ENCODE measurements around the gene SKAP1.

The SKAP1 gene

DNA sequence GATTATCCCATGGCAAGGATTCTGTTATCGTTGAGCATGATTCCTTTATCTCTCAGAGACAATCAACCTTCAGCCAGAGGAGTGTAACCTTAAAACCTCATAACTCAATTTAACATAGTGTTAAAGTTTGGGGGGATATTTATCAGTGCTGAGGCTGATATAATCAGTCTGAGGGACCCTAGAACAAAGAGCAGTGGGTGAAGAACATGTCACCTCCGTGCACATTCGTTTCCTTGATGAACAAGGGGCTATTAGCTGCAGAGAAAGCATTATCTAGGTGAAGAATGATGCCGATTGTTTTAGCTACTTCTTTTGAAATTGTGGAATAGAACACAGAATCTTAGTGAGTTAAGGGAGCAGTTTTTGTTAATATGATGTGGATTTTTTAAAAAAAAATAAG, 99.1 kb downstream of the SKAP1 start:
- in situ Hi-C loops (cut with HindIII; ENCODE audit: low sequenced_read_pairs): no loop called here

DNA sequence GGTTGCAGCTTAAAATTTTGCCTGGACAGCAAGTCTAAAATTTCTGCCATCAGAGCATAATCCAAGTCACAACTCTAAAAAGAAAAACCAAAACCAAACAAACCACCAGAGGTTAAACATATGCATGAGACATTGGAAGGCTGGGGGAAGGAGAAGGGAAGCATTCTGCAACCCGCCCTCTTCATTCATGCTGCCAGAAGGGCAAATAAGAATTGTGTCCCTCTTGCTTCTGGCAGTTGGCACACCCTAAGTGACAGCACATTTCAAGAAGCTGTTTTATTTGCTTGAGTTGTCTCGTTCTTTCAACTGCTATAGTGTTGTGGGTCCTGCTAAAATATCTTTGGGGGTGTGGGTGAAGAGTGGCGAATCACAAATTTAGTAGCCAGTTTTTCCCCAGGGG, 99.6 kb downstream of the SKAP1 start:
- in situ Hi-C loops (cut with HindIII; ENCODE audit: low sequenced_read_pairs): no loop called here

DNA sequence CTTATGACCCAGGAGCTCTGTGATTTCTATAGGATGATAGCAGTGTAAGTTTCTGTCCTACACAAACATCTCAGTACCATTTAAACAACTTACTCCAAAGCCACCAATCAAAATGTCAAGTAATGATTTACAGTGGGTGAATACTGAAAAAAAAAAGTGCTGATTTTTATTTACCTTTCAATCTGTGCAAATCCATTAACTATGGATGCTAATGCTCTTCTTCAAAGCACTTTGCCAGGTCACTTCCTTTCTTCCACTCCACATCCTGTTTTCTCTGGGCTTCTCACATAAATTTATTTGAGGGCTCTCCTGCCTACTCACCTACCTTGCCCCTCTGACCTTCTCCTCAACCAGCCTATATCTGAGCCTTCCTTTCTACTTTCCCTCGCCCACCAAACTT, 101.6 kb downstream of the SKAP1 start:
- in situ Hi-C loops (cut with HindIII; ENCODE audit: low sequenced_read_pairs): no loop called here

DNA sequence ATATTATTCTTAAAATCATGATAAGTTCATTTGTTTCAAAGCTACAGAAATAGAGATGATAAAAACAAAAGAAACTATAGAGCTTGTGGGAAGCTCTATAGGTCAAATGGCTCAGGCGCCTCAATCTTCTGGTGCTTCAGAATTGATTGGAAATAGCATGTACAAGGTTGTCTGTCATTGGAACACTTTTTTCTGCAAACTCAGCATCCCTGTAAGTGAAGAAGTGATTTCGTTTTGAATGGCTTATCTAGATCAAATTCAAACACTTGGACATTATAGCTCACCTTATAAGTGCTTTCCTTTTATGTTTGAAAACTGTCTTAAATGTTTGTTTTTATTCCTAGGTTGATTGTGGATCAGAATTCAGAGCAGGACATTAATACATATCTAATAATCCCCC, 103.7 kb downstream of the SKAP1 start:
- in situ Hi-C loops (cut with HindIII; ENCODE audit: low sequenced_read_pairs): no loop called here

DNA sequence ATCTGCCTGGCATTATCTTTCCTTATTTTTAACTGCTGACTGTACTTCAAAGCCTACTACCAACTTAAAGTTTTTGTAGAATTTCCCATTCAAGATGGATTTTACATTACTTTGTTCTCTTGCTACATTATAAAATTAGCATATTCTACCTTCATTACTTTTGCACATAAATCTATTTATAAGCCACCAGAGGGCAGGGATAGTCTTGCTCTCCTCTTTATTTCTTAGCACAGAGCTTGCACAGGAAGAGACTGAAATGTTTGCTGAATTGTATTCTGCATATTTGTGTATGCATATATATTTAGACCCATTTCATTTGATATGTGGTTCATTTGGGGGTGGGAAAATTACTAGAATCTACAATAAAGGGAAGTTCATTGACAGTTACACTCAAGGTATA, 108.0 kb downstream of the SKAP1 start:
- in situ Hi-C loops (cut with HindIII; ENCODE audit: low sequenced_read_pairs): no loop called here

DNA sequence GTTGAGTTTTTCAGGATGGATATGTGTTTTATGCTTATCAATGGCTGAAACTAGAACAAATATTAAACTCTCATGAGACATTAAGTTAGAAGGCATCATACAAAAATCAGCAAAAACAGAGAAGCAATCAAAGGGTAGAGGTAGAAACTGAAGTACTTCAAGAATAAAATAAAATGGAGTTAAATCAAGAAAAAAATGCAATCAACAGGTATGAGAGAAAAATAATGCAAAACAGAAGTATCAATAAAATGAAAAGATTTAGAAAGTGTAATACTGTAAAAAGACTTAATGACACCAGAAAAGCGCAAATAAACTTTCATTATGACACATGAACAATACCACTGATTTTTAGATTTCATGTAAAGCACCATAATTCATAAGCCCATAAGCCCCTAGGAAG, 112.3 kb downstream of the SKAP1 start:
- in situ Hi-C loops (cut with HindIII; ENCODE audit: low sequenced_read_pairs): no loop called here

DNA sequence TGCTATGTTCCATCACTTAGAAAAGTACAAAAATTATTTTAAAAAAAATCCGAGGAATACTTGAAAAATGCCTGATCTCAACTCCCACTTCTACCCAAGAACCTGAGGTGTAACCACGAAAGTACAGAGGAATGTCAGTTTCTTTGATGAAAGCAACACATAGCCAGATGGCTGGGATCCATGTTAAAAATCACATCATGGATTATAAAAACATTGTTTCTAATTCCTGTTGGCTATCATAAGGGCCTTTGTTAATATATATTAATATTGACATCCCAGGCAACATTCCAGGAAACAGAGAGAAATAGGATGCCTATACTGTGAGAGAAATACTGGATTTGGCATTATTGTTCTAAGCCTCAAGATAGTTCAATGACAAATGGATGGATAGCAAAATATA, 115.3 kb downstream of the SKAP1 start:
- in situ Hi-C loops (cut with HindIII; ENCODE audit: low sequenced_read_pairs): no loop called here

DNA sequence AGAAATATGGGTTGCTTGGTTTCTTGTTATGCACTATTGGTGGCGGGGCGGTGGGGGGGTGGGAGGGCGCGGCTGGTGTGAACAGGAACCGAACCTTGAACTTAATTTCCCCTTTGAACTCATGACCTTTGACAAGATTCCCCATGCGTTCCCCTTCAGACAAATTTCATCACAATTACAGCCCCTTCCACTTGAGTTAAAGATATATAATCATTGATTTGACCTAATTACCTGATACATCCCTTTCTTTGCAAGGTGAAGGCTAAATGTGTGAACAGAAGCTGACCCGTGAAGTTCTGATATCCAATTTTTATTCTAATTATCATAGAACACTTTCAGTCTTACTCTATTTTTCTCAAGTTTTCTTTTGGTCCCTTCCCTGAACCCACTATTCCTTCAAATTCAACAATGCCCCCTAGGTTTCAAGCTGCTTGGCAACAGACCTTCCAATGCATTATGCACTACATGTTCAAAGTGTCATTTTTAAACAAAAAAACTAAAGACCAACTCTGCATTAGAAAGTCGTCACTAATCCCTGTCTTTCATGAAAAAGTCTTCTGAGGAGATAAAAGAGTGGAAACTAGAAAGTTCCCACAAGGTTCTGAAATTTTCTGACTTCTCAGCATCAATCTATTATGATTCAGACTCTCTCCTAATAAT, 116.8 kb downstream of the SKAP1 start:
- in situ Hi-C loops (cut with HindIII; ENCODE audit: low sequenced_read_pairs): no loop called here

DNA sequence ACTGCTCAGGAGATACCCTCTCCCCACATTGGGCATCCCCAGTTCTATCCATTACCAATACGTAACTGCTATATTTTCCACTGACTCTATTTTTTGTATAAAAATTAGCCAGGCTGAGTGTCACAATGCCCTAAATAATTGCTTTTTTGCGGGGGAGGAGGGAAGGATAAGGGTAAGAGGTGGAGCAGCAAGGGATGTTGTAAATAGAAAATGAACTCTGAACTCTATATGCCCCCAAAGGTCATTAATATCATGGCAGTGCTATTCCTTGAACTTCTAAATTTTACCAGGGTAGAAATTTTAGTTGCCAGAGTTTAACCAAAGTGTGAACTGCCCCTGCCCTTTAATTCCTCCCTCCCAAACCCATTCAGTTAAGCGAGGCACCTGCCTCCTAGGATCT, 118.7 kb downstream of the SKAP1 start:
- in situ Hi-C loops (cut with HindIII; ENCODE audit: low sequenced_read_pairs): no loop called here

DNA sequence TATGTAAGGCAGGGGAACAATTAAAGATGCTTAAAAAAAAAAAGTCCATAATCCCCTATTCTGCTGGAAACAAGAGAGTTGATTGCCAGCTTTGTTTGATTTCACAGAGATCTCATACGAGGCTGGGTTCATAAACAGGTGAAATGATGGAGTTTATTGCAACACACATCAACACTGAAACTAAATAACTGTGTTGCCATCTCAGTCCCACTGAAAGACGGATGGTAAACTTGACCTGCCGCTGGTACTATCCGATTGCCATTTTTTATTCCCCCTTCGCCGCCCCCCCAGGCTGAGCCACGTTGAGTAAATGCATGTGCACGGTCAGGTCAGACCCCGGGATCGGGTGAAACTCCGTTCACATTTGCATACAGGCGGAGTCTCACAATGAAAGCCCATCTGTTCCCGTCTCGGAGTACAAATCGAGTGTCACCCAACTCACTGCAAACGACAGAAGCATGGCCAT, 119.2 kb downstream of the SKAP1 start:
- in situ Hi-C loops (cut with HindIII; ENCODE audit: low sequenced_read_pairs): no loop called here

DNA sequence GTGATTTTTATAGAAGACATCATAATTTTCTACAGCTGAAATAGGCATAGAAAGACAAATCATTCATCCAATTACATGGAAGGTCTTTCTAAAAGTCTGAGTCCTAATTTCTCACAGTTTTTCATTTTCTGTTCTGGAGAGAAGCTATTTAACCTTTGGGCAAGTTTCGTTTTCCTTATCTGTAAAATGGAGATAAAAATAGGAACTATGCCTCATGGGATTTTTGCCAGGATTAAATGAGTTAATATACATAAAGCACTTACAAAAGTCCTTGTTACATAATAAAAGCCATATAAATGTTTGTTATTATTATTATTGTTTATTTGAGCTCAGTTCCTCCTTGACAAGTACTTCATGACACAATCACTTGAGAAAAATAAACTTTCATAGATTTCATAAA, 121.4 kb downstream of the SKAP1 start:
- in situ Hi-C loops (cut with HindIII; ENCODE audit: low sequenced_read_pairs): loop anchor here (5.0 kb wide), 1 partner anchor 76 kb away; no protein-coding TSS in a partner anchor

DNA sequence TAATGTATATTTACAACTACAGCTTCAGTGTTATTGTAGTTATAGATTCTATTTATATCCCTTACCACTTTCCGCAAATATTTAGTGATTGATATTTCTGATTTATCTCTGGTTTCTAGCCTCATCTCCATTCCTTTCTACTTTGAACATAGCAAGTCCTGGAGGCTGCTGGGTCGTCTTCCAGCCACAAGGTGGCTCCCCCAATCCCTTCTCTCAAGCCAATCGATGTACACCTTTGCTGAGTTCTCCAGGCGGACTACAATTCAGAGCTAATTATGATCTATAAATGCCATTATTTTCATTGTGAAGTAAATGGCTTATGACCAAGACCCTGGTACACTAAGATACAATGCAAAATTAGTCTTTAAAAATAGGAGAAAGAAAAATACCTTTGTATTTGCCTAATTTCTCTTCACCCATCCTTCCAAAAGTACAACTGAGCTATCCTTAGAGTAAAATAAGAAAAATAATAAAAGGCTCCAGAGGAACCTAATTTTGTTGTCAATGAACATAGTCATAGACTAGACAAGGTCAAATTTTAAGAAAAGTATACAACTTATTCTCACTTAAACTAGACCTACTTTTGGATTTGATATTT, 122.1 kb downstream of the SKAP1 start:
- in situ Hi-C loops (cut with HindIII; ENCODE audit: low sequenced_read_pairs): loop anchor here (5.0 kb wide), 1 partner anchor 76 kb away; no protein-coding TSS in a partner anchor

DNA sequence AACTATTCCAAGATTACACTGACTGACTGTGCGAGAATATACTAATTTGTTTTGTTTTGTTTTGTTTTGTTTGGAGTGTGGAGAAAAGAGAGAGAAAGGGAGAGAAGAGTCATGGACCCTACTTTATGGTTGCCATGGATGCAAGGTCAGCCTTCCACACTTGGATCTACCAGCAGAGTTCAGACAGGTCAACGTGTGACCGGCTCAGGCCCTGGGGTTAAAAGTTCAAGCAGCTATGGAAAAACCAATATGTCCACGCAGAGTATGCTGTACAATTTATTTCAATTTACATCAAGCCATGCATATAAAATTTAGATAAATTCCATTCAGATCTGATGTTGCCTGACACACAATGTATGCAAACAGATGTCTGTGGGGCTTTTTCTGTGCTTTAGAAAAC, 122.8 kb downstream of the SKAP1 start:
- in situ Hi-C loops (cut with HindIII; ENCODE audit: low sequenced_read_pairs): loop anchor here (5.0 kb wide), 1 partner anchor 75 kb away; no protein-coding TSS in a partner anchor

DNA sequence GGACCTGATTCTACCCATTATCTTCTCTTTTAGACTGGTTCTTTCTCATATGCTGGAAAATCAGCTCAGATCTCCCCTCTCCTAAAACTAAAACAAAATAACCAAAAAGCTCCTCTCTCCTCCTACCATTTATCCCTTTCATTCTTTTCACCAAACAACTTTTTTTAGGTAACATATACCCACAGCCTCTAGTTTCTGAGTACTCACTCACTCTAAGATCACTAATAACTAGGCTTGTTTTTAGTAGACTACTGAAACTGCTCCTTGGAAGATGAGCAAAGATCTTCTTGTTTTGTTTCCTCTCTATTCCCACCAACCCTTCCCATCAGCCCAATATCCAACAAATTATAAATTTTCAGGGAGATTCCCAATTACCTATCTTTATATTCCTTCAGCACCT, 129.0 kb downstream of the SKAP1 start:
- in situ Hi-C loops (cut with HindIII; ENCODE audit: low sequenced_read_pairs): no loop called here

DNA sequence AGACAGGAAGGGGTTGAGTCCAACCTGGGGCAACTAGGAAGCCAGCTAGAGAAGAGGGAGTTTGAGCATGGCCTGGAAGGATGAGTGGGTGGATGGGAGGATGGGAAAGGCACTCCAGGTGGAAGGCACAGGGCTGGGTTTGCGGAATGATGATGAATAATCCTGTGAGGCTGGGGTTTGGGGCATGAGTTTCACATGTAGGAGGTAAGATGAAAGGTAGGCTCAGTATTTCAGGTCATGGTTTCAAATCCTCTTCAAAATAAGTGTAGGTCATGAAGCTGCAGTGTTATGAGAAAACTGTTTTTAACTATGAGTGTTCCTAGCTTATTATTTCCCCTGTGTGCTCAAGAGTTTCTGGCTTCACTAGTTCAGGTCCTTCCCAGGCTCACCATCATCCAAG, 130.3 kb downstream of the SKAP1 start:
- in situ Hi-C loops (cut with HindIII; ENCODE audit: low sequenced_read_pairs): no loop called here

DNA sequence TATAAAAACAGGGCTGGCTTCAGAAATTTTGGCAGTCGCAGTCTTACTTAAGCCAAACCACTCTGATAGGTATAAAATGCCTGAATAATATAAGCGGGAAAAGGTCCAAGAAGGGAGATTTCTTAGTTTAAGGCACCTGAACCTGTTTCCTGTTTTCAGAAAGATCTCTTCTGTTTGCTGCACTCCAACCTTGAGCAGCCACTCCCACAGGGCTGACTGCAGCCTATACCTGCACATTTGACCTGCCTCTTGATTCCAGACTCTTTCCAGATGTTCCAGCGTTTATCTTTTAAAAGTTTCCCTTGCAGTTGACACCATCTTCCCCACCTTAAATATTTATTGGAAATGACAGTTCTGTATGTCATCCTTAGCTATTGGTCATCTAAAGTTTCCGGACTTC, 132.2 kb downstream of the SKAP1 start:
- in situ Hi-C loops (cut with HindIII; ENCODE audit: low sequenced_read_pairs): no loop called here

DNA sequence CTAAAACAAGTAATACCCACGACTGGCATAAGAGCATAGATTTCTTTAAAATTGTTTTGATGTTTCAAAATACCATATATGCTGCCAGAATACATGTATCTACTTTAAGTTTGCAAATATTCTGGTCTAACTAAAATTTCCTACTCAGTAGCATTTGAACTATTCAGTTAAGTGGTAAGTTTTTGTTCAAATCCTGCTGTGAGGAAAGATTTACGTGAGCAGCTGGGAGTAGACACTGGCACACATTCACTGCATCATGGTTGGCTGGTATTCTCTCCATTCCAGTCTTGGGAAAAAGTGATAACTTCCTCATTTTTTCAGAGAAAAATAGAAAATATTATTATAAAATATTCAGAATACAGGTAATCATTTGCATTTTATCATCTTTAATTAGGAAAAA, 133.6 kb downstream of the SKAP1 start:
- in situ Hi-C loops (cut with HindIII; ENCODE audit: low sequenced_read_pairs): no loop called here

DNA sequence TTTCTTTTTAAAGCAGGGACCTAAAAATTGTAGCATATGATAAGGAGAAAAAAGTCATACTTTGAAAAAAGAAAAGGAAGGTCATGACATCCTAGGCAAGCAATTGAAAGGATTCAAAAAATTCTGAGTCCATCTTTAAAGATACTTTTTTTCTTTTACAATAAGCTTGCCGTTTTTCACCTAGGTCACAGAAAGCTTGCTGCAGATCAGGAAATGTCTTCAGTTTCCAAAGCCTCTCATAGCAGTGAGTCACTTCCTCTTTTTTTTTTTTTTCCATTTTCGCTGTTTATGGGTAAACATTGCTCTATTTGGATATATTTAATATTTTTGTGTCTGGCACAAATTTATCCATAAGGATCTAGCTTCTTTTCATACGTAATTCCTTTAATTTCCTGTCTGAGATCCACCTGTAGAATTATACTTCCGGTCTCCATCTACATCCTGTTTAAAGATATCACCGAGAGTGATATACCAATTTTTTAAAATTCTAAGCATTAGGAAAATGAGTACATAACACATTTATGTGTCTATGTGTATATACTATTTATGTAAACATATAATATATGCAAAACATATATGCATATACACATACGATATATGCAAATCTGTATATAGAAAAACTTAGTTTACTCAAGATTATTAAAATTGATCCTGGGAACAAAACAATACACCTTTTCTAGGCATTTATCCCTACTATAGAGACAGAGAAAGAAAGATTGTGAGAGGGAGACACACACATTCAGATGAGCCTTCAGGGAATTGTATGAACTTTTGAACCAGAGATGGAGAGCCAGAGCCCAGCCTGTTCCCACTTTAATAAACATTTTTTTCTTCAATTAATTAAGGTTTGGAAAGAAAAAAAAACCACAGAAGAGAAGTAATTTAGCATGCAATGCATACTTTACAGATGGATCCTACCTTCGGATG, 134.4 kb downstream of the SKAP1 start:
- in situ Hi-C loops (cut with HindIII; ENCODE audit: low sequenced_read_pairs): no loop called here

DNA sequence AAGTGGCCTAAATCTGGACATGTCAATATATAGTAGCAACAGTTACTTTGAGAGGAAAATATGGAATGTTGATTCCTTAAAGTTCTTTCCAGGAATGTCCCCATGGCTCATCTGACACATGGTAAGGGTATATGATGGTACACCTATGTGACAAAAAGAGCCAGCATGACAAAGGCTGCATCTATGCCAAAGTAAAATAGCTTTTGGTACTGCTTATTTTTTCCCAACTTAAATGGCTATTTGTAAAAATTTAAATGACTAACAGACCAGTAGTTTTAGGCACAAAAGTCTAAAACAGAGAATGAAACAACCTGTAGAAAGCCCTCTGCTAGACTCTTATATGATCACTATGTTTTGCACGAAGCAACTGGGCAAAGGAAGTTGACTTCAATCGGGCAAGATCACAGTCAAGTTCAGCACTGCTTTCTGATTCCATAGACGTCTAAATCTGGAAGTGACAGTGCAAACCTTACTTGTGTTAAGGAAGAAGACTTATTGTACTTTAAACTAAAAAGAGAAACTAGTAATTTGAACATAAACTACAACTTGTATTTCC, 135.1 kb downstream of the SKAP1 start:
- in situ Hi-C loops (cut with HindIII; ENCODE audit: low sequenced_read_pairs): no loop called here

DNA sequence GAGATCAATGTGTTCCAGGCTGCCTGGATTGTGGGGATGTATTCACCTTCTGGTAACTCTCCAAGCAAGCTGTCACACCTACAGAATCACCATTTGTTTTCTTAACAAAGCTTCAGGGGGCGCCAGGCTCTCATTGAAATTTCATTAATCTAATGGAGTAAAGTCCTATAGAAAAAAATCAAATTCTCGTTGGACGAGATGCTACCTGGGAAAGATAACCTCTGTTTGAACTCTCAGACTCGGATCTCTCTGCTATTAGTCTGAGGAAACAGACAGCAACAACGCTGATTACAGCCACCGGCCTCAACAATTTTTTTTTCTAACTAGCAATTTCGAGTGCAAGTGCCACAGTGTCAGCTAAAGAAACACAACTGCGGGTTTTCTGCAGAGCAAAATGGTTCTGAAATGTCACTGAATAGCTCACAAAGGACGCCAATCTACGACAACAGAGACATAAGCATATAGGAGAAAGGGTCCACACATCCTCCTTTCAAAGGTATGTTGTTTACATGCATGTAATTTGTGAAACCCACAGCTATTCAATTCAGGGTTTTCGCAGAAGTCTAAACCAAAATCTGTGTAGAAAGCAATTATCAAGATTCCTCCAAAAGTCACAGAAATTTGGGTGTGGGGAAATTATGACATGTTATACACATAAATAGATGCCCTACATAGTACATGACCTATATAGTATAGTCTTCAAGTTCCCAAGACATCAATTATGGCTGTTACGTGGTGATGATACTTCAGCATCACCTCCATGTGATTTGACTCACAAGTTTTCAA, 135.8 kb downstream of the SKAP1 start:
- in situ Hi-C loops (cut with HindIII; ENCODE audit: low sequenced_read_pairs): no loop called here
